IMR-90 (cell line): ENCODE results near the gene PTPRO. TPM values are rescaled to one million over a fixed set of nuclear protein-coding genes. Genes with fewer than 3 reads are reported as not detected.

ENCODE experiments used
- ATAC-seq: fragments of 200-7000 bp; cut with Tn5 transposase; 2 replicates; pipeline ENCODE4 v1.9.1; 2020; ENCODE audit warnings: low read depth, mild to moderate bottlenecking, moderate library complexity
- BruUV-seq: library from RNA; stranded (reverse); fragments of 400-500 nt; replicated peaks from 2 replicates; lab custom pipeline; 2021; lab: Mats Ljungman, UMichigan
- CTCF ChIA-PET: fragments of 300-600 bp; formaldehyde crosslinking; extraction: SDS; loops from one replicate; lab custom pipeline; 2021; ENCODE audit warnings: antibody characterized with exemption; lab: Yijun Ruan, JAX
- POLR2A ChIA-PET: fragments of 300-600 bp; sonication (Branson Sonifier 250); formaldehyde crosslinking; loops from one replicate; lab custom pipeline; 2022; ENCODE audit warnings: antibody characterized with exemption; ENCODE audit not compliant: unreplicated experiment; lab: Charles Lee
- DNase-seq: peaks from one replicate; pipeline ENCODE4 v3.0.0; 2013
- H2AFZ ChIP-seq: replicated peaks from 2 replicates; pipeline ENCODE3; 2013; ENCODE audit warnings: low read length, mild to moderate bottlenecking; ENCODE audit not compliant: poor library complexity
- H2AK5ac ChIP-seq: 2 replicates; pipeline ENCODE4 v1.6.1; 2013; ENCODE audit warnings: low read depth, low read length, inconsistent platforms
- H2AK9ac ChIP-seq: replicated peaks from 2 replicates; pipeline ENCODE3; 2013; ENCODE audit warnings: mild to moderate bottlenecking, low read depth, low read length, moderate library complexity; ENCODE audit not compliant: poor library complexity
- H2BK120ac ChIP-seq: 2 replicates; pipeline ENCODE4 v1.6.1; 2013; ENCODE audit warnings: low read depth, low read length, inconsistent platforms
- H2BK15ac ChIP-seq: 3 replicates; pipeline ENCODE4 v1.6.1; 2013; ENCODE audit warnings: low read depth, low read length, inconsistent platforms
- H2BK20ac ChIP-seq: 2 replicates; pipeline ENCODE4 v1.6.1; 2013; ENCODE audit warnings: low read depth, mild to moderate bottlenecking, inconsistent platforms, low read length, moderate library complexity
- H2BK5ac ChIP-seq: 2 replicates; pipeline ENCODE4 v1.6.1; 2013; ENCODE audit warnings: mild to moderate bottlenecking, low read depth, low read length, inconsistent platforms; ENCODE audit not compliant: poor library complexity, severe bottlenecking
- H3K14ac ChIP-seq: replicated peaks from 2 replicates; pipeline ENCODE4 v1.6.1; 2013; ENCODE audit warnings: low read depth, low read length, inconsistent platforms
- H3K18ac ChIP-seq: 2 replicates; pipeline ENCODE4 v1.6.1; 2013; ENCODE audit warnings: low read depth, low read length, control low read depth
- H3K23ac ChIP-seq: 2 replicates; pipeline ENCODE4 v1.6.1; 2013; ENCODE audit warnings: low read depth, low read length, inconsistent platforms
- H3K27ac ChIP-seq: 2 replicates; pipeline ENCODE4 v1.5.1; 2013; ENCODE audit warnings: mild to moderate bottlenecking, control low read depth, low read length; ENCODE audit not compliant: insufficient read depth
- H3K27me3 ChIP-seq: 2 replicates; pipeline ENCODE4 v1.6.1; 2013; ENCODE audit warnings: low read length; ENCODE audit not compliant: control insufficient read depth, insufficient read depth
- H3K36me3 ChIP-seq: 2 replicates; pipeline ENCODE4 v1.6.1; 2013; ENCODE audit warnings: low read length, mixed read lengths; ENCODE audit not compliant: control insufficient read depth, insufficient read depth
- H3K4ac ChIP-seq: 2 replicates; pipeline ENCODE4 v1.6.1; 2013; ENCODE audit warnings: low read depth, low read length, inconsistent platforms
- H3K4me1 ChIP-seq: 2 replicates; pipeline ENCODE4 v1.6.1; 2013; ENCODE audit warnings: low read length, mixed read lengths; ENCODE audit not compliant: control insufficient read depth, insufficient read depth
- H3K4me2 ChIP-seq: 2 replicates; pipeline ENCODE4 v1.6.1; 2013; ENCODE audit warnings: low read depth, mild to moderate bottlenecking, control low read depth, low read length, moderate library complexity
- H3K4me3 ChIP-seq: 2 replicates; pipeline ENCODE4 v1.5.1; 2013; ENCODE audit warnings: low read depth, mild to moderate bottlenecking, control low read depth, low read length, moderate library complexity; ENCODE audit not compliant: insufficient read depth
- H3K56ac ChIP-seq: 2 replicates; pipeline ENCODE4 v1.6.1; 2013; ENCODE audit warnings: low read length, inconsistent platforms; ENCODE audit not compliant: insufficient read depth; ENCODE audit errors: extremely low read depth
- H3K79me1 ChIP-seq, 2 experiments: 2 replicates each; pipeline ENCODE4 v1.6.1; 2013; ENCODE audit warnings: low read length in 2 of 2, inconsistent platforms in 1 of 2, low read depth in 1 of 2
- H3K9ac ChIP-seq: 2 replicates; pipeline ENCODE4 v1.6.1; 2013; ENCODE audit warnings: low read depth, low read length, control low read depth
- H3K9me1 ChIP-seq: 2 replicates; pipeline ENCODE4 v1.6.1; 2013; ENCODE audit warnings: low read length, inconsistent platforms; ENCODE audit not compliant: insufficient read depth
- H3K9me3 ChIP-seq: 2 replicates; pipeline ENCODE4 v1.6.1; 2013; ENCODE audit warnings: low read length; ENCODE audit not compliant: control insufficient read depth, insufficient read depth
- H4K20me1 ChIP-seq: 2 replicates; pipeline ENCODE4 v1.6.1; 2013; ENCODE audit warnings: low read length, inconsistent platforms; ENCODE audit not compliant: insufficient read depth
- H4K5ac ChIP-seq: 2 replicates; pipeline ENCODE4 v1.6.1; 2013; ENCODE audit warnings: mild to moderate bottlenecking, low read depth, low read length, control low read depth
- H4K8ac ChIP-seq, 2 experiments: 2 replicates each; pipeline ENCODE4 v1.6.1; 2013; ENCODE audit warnings: low read depth in 2 of 2, low read length in 2 of 2, control low read depth in 1 of 2, inconsistent platforms in 1 of 2
- H4K91ac ChIP-seq: 2 replicates; pipeline ENCODE4 v1.6.1; 2013; ENCODE audit warnings: low read depth, low read length, inconsistent platforms; ENCODE audit not compliant: insufficient read depth
- BHLHE40 ChIP-seq: fragments of 150-350 bp; IDR thresholded peaks from 2 replicates; pipeline ENCODE4 v1.6.1; 2016; ENCODE audit warnings: mild to moderate bottlenecking, low read depth, low read length
- WGBS, 2 experiments: methylation state at CpG; one replicate each; pipeline versions ENCODE4 v1.1.5 to v1.1.7; 2013; ENCODE audit warnings: missing lambda C conversion rate in 2 of 2; ENCODE audit not compliant: insufficient read length in 1 of 2; ENCODE audit errors: extremely low coverage in 2 of 2; 5-methylcytosine and 5-hydroxymethylcytosine counted together
- dilution Hi-C: fragments of 300-500 bp; cut with HindIII; formaldehyde crosslinking; loops from one replicate; pipeline ENCODE4 v1.14.3; 2018; ENCODE audit warnings: low sequenced_read_pairs; ENCODE audit not compliant: unreplicated experiment
- in situ Hi-C: fragments of 300-500 bp; cut with MboI; formaldehyde crosslinking; loops from 3 replicates; pipeline ENCODE4 v1.14.3; 2019; ENCODE audit warnings: low sequenced_read_pairs, inconsistent platforms, mixed read lengths
- intact Hi-C: fragments of 100-400 bp; cut with micrococcal nuclease; formaldehyde crosslinking; loops from 2 replicates; pipeline ENCODE4 v1.10.0; 2022
- polyA plus RNA-seq, 3 experiments: library from polyadenylated mRNA; depleted of rRNA; stranded (reverse); fragments of >200 nt; gene quantifications; 2 replicates each; pipeline ENCODE4 v1.2.3, GENCODE V29; 2012; ENCODE audit warnings: low replicate concordance in 1 of 3
- total RNA-seq: library from RNA; depleted of rRNA; stranded (reverse); fragments of >200 nt; gene quantifications from 2 replicates; pipeline ENCODE4 v1.2.3, GENCODE V29; 2012

PTPRO gene
- total and polyA plus RNA-seq, 2 of the 4 experiments (the other 2 are of a cell fraction): 0.03 to 0.18 TPM

DNA sequence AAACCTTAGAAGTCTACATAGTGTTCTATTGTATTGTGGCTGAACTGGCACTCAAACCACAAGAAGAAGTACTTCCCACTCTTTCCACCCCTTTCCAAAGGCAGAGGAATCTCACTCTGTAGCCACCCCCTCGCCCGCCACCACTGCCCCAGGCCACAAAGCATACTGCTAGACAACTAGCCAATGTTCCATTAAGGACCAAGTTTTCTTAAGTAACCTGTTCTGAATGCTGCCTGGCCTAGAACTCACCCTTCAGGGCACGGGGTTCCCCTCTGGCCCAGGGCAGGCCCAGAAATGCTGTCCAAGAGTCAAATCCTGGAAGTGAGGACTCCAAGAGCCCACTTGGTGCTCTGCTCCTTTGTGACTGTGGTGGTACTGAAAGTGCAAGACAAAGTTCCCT, 15.7 kb upstream of the PTPRO start:
- no peaks in the 10 kb centered on the region for H3K4me1 ChIP-seq
- dilution Hi-C loops: no loop called here
- no peaks in the 10 kb centered on the region for H4K20me1 ChIP-seq
- H3K14ac ChIP-seq: no peak overlapping the region
- WGBS, 2 experiments: no CpG with 5 or more reads among the region's 3 CpGs
- H3K56ac ChIP-seq: no peak overlapping the region
- H2BK120ac ChIP-seq: no peak overlapping the region
- no peaks in the 10 kb centered on the region for H3K9me3 ChIP-seq
- ChIA-PET CTCF (no interaction called here), POLR2A (no interaction called here)
- no peak overlapping the region for H4K5ac ChIP-seq
- H2BK20ac ChIP-seq: no peak overlapping the region
- H3K18ac ChIP-seq: no peak overlapping the region
- DNase-seq (no peak), ATAC-seq (no peak)
- H4K8ac ChIP-seq: no peak overlapping the region
- no peak overlapping the region for H3K4me2 ChIP-seq
- intact Hi-C loops: no loop called here
- H3K4me3 ChIP-seq: no peak overlapping the region
- no peaks in the 10 kb centered on the region for H3K9me1 ChIP-seq
- no peak overlapping the region for H3K27ac ChIP-seq
- BruUV-seq: no TSS peak
- H2AK5ac ChIP-seq: no peak overlapping the region
- no peak overlapping the region for H2AFZ ChIP-seq
- no peak overlapping the region for H3K9ac ChIP-seq
- H2BK5ac ChIP-seq: no peak overlapping the region
- no peak overlapping the region for H3K4ac ChIP-seq
- H4K91ac ChIP-seq: no peak overlapping the region
- H2BK15ac ChIP-seq: no peak overlapping the region
- H2AK9ac ChIP-seq: no peak overlapping the region
- no peak overlapping the region for H3K23ac ChIP-seq
- H3K27me3 ChIP-seq: no peaks in the 10 kb centered on the region
- no peaks in the 10 kb centered on the region for H3K79me1 ChIP-seq
- no peak for TF ChIP-seq BHLHE40
- in situ Hi-C loops: no loop called here
- H3K36me3 ChIP-seq: no peaks in the 10 kb centered on the region
